Pancreas (tissue), 10 donors: ENCODE data around the gene MAGI1. TPM values are rescaled to one million over a fixed set of nuclear protein-coding genes. Genes with fewer than 3 reads are reported as not detected.
A peak's percentile ranks its signal among the peaks of the same experiment; 100 is the strongest.
"Not testable (repeated sequence)": the region's sequence is repeated elsewhere in the genome, so short reads cannot be mapped to it uniquely, and the experiment has no call there.

Source experiments
- ATAC-seq, 4 donors: fragments of 200-7000 bp; cut with Tn5 transposase; one replicate each; pipeline versions ENCODE4 v1.8.0 to v1.9.1; 2020; ENCODE audit warnings: mild to moderate bottlenecking in 4 of 4, moderate library complexity in 4 of 4
- DNase-seq, 6 donors: peaks; one replicate each; pipeline ENCODE4 v3.0.0-alpha.2; 2020
- FAIRE-seq: peaks from 2 replicates; lab custom pipeline; 2012; peaks lifted over from hg19 to GRCh38; lab: Jason Lieb, UNC
- H3K27ac ChIP-seq, 4 donors: fragments of 200-600 bp; sonication (generic); 1 replicate in 3 of 4; 2 replicates in 1 of 4; pipeline versions ENCODE4 v1.5.0 to v1.8.0; 2020
- H3K27me3 ChIP-seq, 4 donors: fragments of 200-600 bp; one replicate each; pipeline ENCODE4 v1.8.0; 2021
- H3K36me3 ChIP-seq, 3 donors: fragments of 200-600 bp; sonication (generic) in 1 of 3; one replicate each; pipeline versions ENCODE4 v1.5.0 to v1.8.0; 2020 to 2021
- H3K4me1 ChIP-seq, 3 donors: fragments of 200-600 bp; one replicate each; pipeline ENCODE4 v1.8.0; 2021
- H3K4me3 ChIP-seq, 4 donors: fragments of 200-600 bp; sonication (generic) in 2 of 4; one replicate each; pipeline versions ENCODE4 v1.5.0 to v1.8.0; 2020 to 2021
- H3K9me3 ChIP-seq, 4 donors: fragments of 200-600 bp; one replicate each; pipeline ENCODE4 v1.8.0; 2021
- WGBS, 2 donors: extraction: QIAGEN DNeasy Blood & Tissue Kit; methylation state at CpG; one replicate each; pipeline ENCODE4 v1.1.7; 2013; 5-methylcytosine and 5-hydroxymethylcytosine counted together
- intact Hi-C, 3 donors: fragments of 100-400 bp; cut with DNase I; formaldehyde crosslinking; loops; one replicate each; pipeline versions ENCODE4 v1.11.1 to v1.14.2; 2022
- polyA plus RNA-seq, 2 donors: library from polyadenylated mRNA; stranded (reverse); fragments of 200-250 nt; gene quantifications; one replicate each; pipeline ENCODE4 v1.2.3, GENCODE V29; 2013
- total RNA-seq, 6 donors: library from RNA; stranded (reverse); fragmentation: NEBNext Ultra II Directional in 4 of 6; extraction: Animal tissue kit (Norgen Biotek cat#: 25700) in 4 of 6; gene quantifications; one replicate each; pipeline versions ENCODE4 v1.2.1 to v1.2.4, GENCODE V29; 2021 to 2023
- TF ChIP-seq, protein P1 (sequence below), 4 donors: fragments of 200-600 bp; sonication (generic) in 3 of 4; IDR thresholded peaks; one replicate each; pipeline versions ENCODE4 v1.5.0 to v1.8.0; 2021; ENCODE audit warnings: antibody characterized with exemption in 4 of 4
- donor health status: healthy with polysubstance abuse.
- donor health status: DM: no; HTN: no; CAD: no; lungs with moderate emphysema.
- donor health status: DM: no; HTN: no; CAD: no.
- donor health status: control.
- donor health status: control.
- donor health status: Bipolar disorder and iron deficiency.
- donor health status: DM: yes; HTN: yes; CAD: no.
- donor health status: DM: no; HTN: no; CAD: no.
- donor health status: DM: no; HTN: no; CAD: no.
- donor health status: DM: yes; HTN: yes; CAD: no.

Gene MAGI1
- total and polyA plus RNA-seq, 8 donors: 19.7 to 45.1 (median 28.0) TPM

DNA sequence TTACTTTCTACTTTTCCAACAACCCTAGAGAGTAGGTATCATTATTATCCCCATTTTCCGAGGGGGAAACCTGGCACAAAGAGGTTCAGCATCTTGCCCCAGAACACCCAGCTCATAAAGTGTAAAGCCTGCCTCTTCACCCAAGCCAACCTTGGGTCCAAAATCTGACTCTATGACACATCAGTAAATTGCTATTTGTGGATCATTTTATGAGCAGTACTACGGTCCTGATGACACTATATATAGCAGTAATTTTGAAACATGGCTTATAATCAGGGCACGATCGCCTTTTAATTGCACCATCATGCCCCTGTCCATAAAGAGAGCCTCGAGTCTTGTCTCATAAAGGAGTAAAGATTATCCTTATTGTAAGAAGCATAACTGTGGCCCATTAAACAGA, 9.7 kb downstream of the MAGI1 start:
- intact Hi-C loops: no loop called here
- no peak for ATAC-seq

GRCh38 chr3:66028457-66028856, 10.3 kb downstream of the MAGI1 start:
- TF ChIP-seq, protein P1, sequence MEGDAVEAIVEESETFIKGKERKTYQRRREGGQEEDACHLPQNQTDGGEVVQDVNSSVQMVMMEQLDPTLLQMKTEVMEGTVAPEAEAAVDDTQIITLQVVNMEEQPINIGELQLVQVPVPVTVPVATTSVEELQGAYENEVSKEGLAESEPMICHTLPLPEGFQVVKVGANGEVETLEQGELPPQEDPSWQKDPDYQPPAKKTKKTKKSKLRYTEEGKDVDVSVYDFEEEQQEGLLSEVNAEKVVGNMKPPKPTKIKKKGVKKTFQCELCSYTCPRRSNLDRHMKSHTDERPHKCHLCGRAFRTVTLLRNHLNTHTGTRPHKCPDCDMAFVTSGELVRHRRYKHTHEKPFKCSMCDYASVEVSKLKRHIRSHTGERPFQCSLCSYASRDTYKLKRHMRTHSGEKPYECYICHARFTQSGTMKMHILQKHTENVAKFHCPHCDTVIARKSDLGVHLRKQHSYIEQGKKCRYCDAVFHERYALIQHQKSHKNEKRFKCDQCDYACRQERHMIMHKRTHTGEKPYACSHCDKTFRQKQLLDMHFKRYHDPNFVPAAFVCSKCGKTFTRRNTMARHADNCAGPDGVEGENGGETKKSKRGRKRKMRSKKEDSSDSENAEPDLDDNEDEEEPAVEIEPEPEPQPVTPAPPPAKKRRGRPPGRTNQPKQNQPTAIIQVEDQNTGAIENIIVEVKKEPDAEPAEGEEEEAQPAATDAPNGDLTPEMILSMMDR (IDR thresholded peaks at IDR 0.05): no peak
- Histone ChIP-seq H3K4me3 (no peak overlapping the region), H3K4me1 (peaks cover 7 to 17% (median 8%) of the 10 kb centered on the region in 3 donors), H3K27me3 (no peaks in the 10 kb centered on the region), H3K36me3 (no peaks in the 10 kb centered on the region), H3K9me3 (no peaks in the 10 kb centered on the region), H3K27ac (no peak overlapping the region)
- intact Hi-C loops: no loop called here
- DNase-seq (no peak), FAIRE-seq (no peak), ATAC-seq (peak in 1 of 4 donors; percentile 10)
- WGBS, 2 donors: 72 to 78% methylated on average over 12 of the region's 12 CpGs

More for the DNA sequence above, 9.7 kb downstream of the MAGI1 start:
- TF ChIP-seq, protein P1 (IDR thresholded peaks at IDR 0.05): no peak
- DNase-seq (no peak), FAIRE-seq (no peak)
- Histone ChIP-seq H3K4me1 (peaks cover 7 to 17% (median 8%) of the 10 kb centered on the region in 3 donors), H3K9me3 (no peaks in the 10 kb centered on the region), H3K27me3 (no peaks in the 10 kb centered on the region), H3K36me3 (no peaks in the 10 kb centered on the region), H3K4me3 (no peak overlapping the region), H3K27ac (no peak overlapping the region)
- 84 to 89% methylated on average over 5 of the region's 5 CpGs for WGBS, 2 donors

DNA sequence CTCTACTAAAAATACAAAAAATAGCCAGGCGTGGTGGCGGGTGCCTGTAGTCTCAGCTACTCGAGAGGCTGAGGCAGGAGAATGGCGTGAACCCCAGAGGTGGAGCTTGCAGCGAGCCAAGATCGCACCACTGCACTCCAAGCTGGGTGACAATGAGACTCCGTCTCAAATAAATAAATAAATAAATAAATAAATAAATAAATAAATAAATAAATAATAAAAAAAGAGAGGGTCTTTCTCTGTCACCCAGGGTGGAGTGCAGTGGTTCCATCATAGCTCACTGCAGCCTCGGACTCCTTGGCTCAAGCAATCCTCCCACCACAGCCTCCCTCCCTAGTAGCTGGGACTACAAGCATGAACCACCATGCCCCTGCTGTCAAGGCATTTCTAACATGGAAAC, 11.6 kb downstream of the MAGI1 start:
- H3K4me1 ChIP-seq: peaks cover 8 to 19% (median 14%) of the 10 kb centered on the region in 3 donors
- FAIRE-seq, H3K4me3 ChIP-seq, DNase-seq, H3K36me3 ChIP-seq, H3K9me3 ChIP-seq, H3K27ac ChIP-seq, ATAC-seq, intact Hi-C loops, H3K27me3 ChIP-seq: not testable (repeated sequence)
- 96 to 99% methylated on average over 8 of the region's 8 CpGs for WGBS, 2 donors

DNA sequence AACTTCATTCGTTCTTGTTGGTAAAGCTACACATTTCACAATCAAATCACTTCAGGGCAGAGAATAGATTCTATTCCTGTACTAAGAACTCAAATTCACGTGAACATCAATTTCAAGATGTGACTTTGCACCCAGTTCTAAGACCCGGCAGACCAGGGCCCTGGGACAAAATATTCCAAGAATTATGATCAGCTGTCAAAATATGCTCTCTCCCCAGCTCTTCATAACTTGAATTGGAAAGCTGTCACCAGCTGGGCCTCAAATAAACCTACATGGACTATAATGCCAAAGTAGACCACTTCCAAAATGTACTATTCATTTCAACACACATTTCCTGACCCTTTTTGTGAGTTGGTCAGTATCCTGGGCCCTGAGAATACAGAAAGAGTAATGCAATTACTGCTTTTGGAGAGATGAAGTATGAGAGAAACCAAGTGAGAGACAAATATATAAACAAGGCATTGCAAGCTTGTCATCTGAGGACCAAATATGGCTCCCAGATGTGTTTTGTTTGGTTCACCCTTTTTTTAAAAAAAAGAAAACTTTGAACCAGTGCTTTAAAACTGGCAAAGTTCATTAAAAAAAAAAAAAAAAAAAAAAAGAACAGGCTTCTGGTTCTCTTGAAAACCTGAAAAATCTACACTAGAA, 14.9 kb downstream of the MAGI1 start:
- no peak overlapping the region for H3K27ac ChIP-seq
- H3K4me1 ChIP-seq: peaks cover 16 to 25% (median 24%) of the 10 kb centered on the region in 3 donors
- WGBS, 2 donors: 80 to 83% methylated on average over 3 of the region's 3 CpGs
- FAIRE-seq (no peak), ATAC-seq (no peak), DNase-seq (no peak)
- H3K36me3 ChIP-seq: no peaks in the 10 kb centered on the region
- TF ChIP-seq, protein P1 (IDR thresholded peaks at IDR 0.05): no peak
- H3K4me3 ChIP-seq: no peak overlapping the region
- no peaks in the 10 kb centered on the region for H3K27me3 ChIP-seq
- intact Hi-C loops: no loop called here
- no peaks in the 10 kb centered on the region for H3K9me3 ChIP-seq

DNA sequence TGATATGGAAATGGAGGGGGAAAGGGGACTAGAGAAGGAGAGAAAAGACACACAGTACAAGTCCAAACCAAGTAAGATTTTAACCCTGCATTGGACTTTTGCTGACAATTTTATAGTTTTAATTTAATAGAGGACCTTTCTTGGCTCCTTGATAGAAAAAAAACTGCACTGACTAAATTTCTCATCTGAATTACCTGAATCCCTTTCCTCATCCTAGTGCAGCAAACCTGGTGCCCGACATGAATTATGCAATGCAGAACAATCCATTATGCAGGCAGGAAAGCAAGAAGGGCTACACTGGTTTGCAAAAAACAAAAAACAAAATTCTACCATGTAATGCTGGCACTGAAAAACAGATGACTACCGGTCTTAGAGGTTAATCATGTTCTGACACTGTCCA, 15.5 kb downstream of the MAGI1 start:
- ATAC-seq (no peak), FAIRE-seq (no peak), DNase-seq (no peak)
- Histone ChIP-seq H3K4me1 (peaks cover 16 to 26% (median 25%) of the 10 kb centered on the region in 3 donors), H3K36me3 (no peaks in the 10 kb centered on the region), H3K9me3 (no peaks in the 10 kb centered on the region), H3K4me3 (no peak overlapping the region), H3K27me3 (no peaks in the 10 kb centered on the region), H3K27ac (no peak overlapping the region)
- intact Hi-C loops: no loop called here
- 54 to 60% methylated on average over 2 of the region's 2 CpGs for WGBS, 2 donors
- TF ChIP-seq, protein P1 (IDR thresholded peaks at IDR 0.05): no peak
